BE2C (cell line): ENCODE data around the gene COL17A1.

Source experiments
- DNase-seq: peaks from one replicate; pipeline ENCODE4 v3.0.0-alpha.2; 2020
- H3K27me3 ChIP-seq: fragments of 250-450 bp; sonication (Bioruptor Pico); 2 replicates; pipeline ENCODE4 v1.5.1; 2020; ENCODE audit warnings: mild to moderate bottlenecking
- H3K36me3 ChIP-seq: fragments of 250-450 bp; sonication (Bioruptor Pico); 2 replicates; pipeline ENCODE4 v1.5.1; 2020; ENCODE audit warnings: mild to moderate bottlenecking
- H3K4me1 ChIP-seq: fragments of 250-450 bp; sonication (Bioruptor Pico); 2 replicates; pipeline ENCODE4 v1.5.1; 2020
- H3K4me3 ChIP-seq: 2 replicates; pipeline ENCODE4 v1.5.1; 2011; ENCODE audit warnings: low read depth, low read length
- H3K9me3 ChIP-seq: fragments of 250-450 bp; sonication (Bioruptor Pico); 2 replicates; pipeline ENCODE4 v1.5.1; 2020
- CTCF ChIP-seq: IDR thresholded peaks from 2 replicates; pipeline ENCODE4 v1.5.1; 2012; ENCODE audit warnings: mild to moderate bottlenecking, low read depth, low read length

COL17A1 gene

GRCh38 chr10:103998805-103999204, 86.9 kb downstream of the COL17A1 start:
- no peaks in the 10 kb centered on the region for H3K4me1 ChIP-seq
- H3K4me3 ChIP-seq = no peak overlapping the region
- no peaks in the 10 kb centered on the region for H3K27me3 ChIP-seq
- H3K9me3 ChIP-seq = no peaks in the 10 kb centered on the region
- TF ChIP-seq CTCF = no peak
- H3K36me3 ChIP-seq = peaks cover 23% of the 10 kb centered on the region
- DNase-seq = no peak

GRCh38 chr10:103995134-103995533, 90.5 kb downstream of the COL17A1 start:
- H3K9me3 ChIP-seq = no peaks in the 10 kb centered on the region
- peaks cover 7% of the 10 kb centered on the region for H3K36me3 ChIP-seq
- H3K27me3 ChIP-seq = no peaks in the 10 kb centered on the region
- DNase-seq = no peak
- no peak overlapping the region for H3K4me3 ChIP-seq
- H3K4me1 ChIP-seq = no peaks in the 10 kb centered on the region
- TF ChIP-seq CTCF = no peak

- Histone ChIP-seq H3K4me1 (no peaks in the 10 kb centered on the region), H3K36me3 (no peaks in the 10 kb centered on the region), H3K4me3 (no peak overlapping the region), H3K27me3 (no peaks in the 10 kb centered on the region), H3K9me3 (no peaks in the 10 kb centered on the region)
- TF ChIP-seq CTCF = no peak
- no peak for DNase-seq
These were observed 94.1 kb downstream of the COL17A1 start for GRCh38 chr10:103991393-103992128.

GRCh38 chr10:103990531-103990930, 95.1 kb downstream of the COL17A1 start:
- no peak for TF ChIP-seq CTCF
- H3K4me1 ChIP-seq = no peaks in the 10 kb centered on the region
- no peaks in the 10 kb centered on the region for H3K36me3 ChIP-seq
- H3K4me3 ChIP-seq = no peak overlapping the region
- DNase-seq = no peak
- no peaks in the 10 kb centered on the region for H3K9me3 ChIP-seq
- H3K27me3 ChIP-seq = no peaks in the 10 kb centered on the region

- Histone ChIP-seq H3K4me3 (no peak overlapping the region), H3K36me3 (no peaks in the 10 kb centered on the region), H3K27me3 (no peaks in the 10 kb centered on the region), H3K9me3 (no peaks in the 10 kb centered on the region), H3K4me1 (no peaks in the 10 kb centered on the region)
- no peak for TF ChIP-seq CTCF
- DNase-seq = no peak
These were observed 95.6 kb downstream of the COL17A1 start for GRCh38 chr10:103990121-103990520.

GRCh38 chr10:103986360-103986759, 99.3 kb downstream of the COL17A1 start:
- no peak for TF ChIP-seq CTCF
- H3K4me1 ChIP-seq = no peaks in the 10 kb centered on the region
- no peaks in the 10 kb centered on the region for H3K27me3 ChIP-seq
- no peak overlapping the region for H3K4me3 ChIP-seq
- no peaks in the 10 kb centered on the region for H3K9me3 ChIP-seq
- H3K36me3 ChIP-seq = no peaks in the 10 kb centered on the region
- no peak for DNase-seq
